Mucosa of descending colon (tissue), 3 donors: ENCODE results near the gene TTF1. TPM values are rescaled to one million over a fixed set of nuclear protein-coding genes. Genes with fewer than 3 reads are reported as not detected.
A peak's percentile ranks its signal among the peaks of the same experiment; 100 is the strongest.
"Not testable (repeated sequence)": the region's sequence is repeated elsewhere in the genome, so short reads cannot be mapped to it uniquely, and the experiment has no call there.

Experiments used
- ATAC-seq: fragments of 200-7000 bp; cut with Tn5 transposase; one replicate; pipeline ENCODE4 v1.9.1; 2020; ENCODE audit warnings: mild to moderate bottlenecking, moderate library complexity
- DNase-seq, 3 donors: peaks; one replicate each; pipeline ENCODE4 v3.0.0-alpha.2; 2020
- H3K36me3 ChIP-seq: fragments of 200-600 bp; one replicate; pipeline ENCODE4 v1.8.0; 2021; ENCODE audit warnings: low read depth, mild to moderate bottlenecking
- H3K4me1 ChIP-seq: fragments of 200-600 bp; one replicate; pipeline ENCODE4 v1.8.0; 2021; ENCODE audit warnings: low read depth, mild to moderate bottlenecking
- H3K4me3 ChIP-seq: fragments of 200-600 bp; one replicate; pipeline ENCODE4 v1.8.0; 2021; ENCODE audit warnings: mild to moderate bottlenecking
- H3K9me3 ChIP-seq: fragments of 200-600 bp; one replicate; pipeline ENCODE4 v1.8.0; 2021; ENCODE audit warnings: mild to moderate bottlenecking
- CTCF ChIP-seq: fragments of 200-600 bp; IDR thresholded peaks from one replicate; pipeline ENCODE4 v1.8.0; 2022; ENCODE audit warnings: antibody characterized with exemption, mild to moderate bottlenecking
- intact Hi-C, 2 donors: fragments of 100-400 bp; cut with DNase I in 1 of 2; cut with micrococcal nuclease in 1 of 2; formaldehyde crosslinking; loops; one replicate each; pipeline versions ENCODE4 v1.11.0 to v1.11.1; 2022; cut with DNase I, micrococcal nuclease
- total RNA-seq, 3 donors: library from RNA; stranded (reverse); fragmentation: NEBNext Ultra II Directional in 2 of 3; extraction: Animal tissue kit (Norgen Biotek cat#: 25700) in 2 of 3; gene quantifications; one replicate each; pipeline versions ENCODE4 v1.2.1 to v1.2.4, GENCODE V29; 2021 to 2023
- donor health status: DM: no; HTN: no; CAD: no; lungs with moderate emphysema.
- donor health status: DM: no; HTN: no; CAD: no.
- donor health status: DM: no; HTN: yes; CAD: no.

TTF1 gene
- total RNA-seq, 3 donors from 2014 or later, result 9.1 to 15.1 (median 9.7) TPM

- intact Hi-C loops, result no loop called here
- no peaks in the 10 kb centered on the region for H3K9me3 ChIP-seq
- peaks cover 8% of the 10 kb centered on the region for H3K36me3 ChIP-seq
- H3K4me1 ChIP-seq, result no peaks in the 10 kb centered on the region
- peak; percentile 60 for ATAC-seq
- no peak overlapping the region for H3K4me3 ChIP-seq
- TF ChIP-seq CTCF, result no peak
- DNase-seq, result no peak
Observed at GRCh38 chr9:132384376-132384775, 22.3 kb downstream of the TTF1 start.

GRCh38 chr9:132383462-132383883 is 23.2 kb downstream of the TTF1 start:
- intact Hi-C loops, result no loop called here
- DNase-seq (no peak), ATAC-seq (peak; percentile 71)
- H3K36me3 ChIP-seq, result peaks cover 13% of the 10 kb centered on the region
- H3K9me3 ChIP-seq, result no peaks in the 10 kb centered on the region
- TF ChIP-seq CTCF, result no peak
- H3K4me3 ChIP-seq, result no peak overlapping the region
- H3K4me1 ChIP-seq, result no peaks in the 10 kb centered on the region

GRCh38 chr9:132381966-132382541 is 24.6 kb downstream of the TTF1 start:
- peaks cover 13% of the 10 kb centered on the region for H3K36me3 ChIP-seq
- no peaks in the 10 kb centered on the region for H3K9me3 ChIP-seq
- intact Hi-C loops, result no loop called here
- no peaks in the 10 kb centered on the region for H3K4me1 ChIP-seq
- DNase-seq (no peak), ATAC-seq (peak; percentile 52)
- no peak overlapping the region for H3K4me3 ChIP-seq
- no peak for TF ChIP-seq CTCF

- H3K36me3 ChIP-seq, H3K4me1 ChIP-seq, intact Hi-C loops, ATAC-seq, H3K9me3 ChIP-seq, DNase-seq, H3K4me3 ChIP-seq: not testable (repeated sequence)
Observed at GRCh38 chr9:132378416-132378815, 28.2 kb downstream of the TTF1 start.

GRCh38 chr9:132377769-132378168 is 28.9 kb downstream of the TTF1 start:
- intact Hi-C loops, H3K9me3 ChIP-seq, DNase-seq, H3K4me3 ChIP-seq, ATAC-seq, H3K36me3 ChIP-seq, H3K4me1 ChIP-seq: not testable (repeated sequence)

GRCh38 chr9:132372177-132373095 is 34.2 kb downstream of the TTF1 start:
- ATAC-seq, result peak; percentile 83
- intact Hi-C loops, result no loop called here
- DNase-seq, result peak in 1 of 3 donors; percentile 45

More at GRCh38 chr9:132372177-132373095, 34.2 kb downstream of the TTF1 start:
- no peaks in the 10 kb centered on the region for H3K36me3 ChIP-seq
- no peak overlapping the region for H3K4me3 ChIP-seq
- H3K9me3 ChIP-seq, result no peaks in the 10 kb centered on the region
- H3K4me1 ChIP-seq, result no peaks in the 10 kb centered on the region
- TF ChIP-seq CTCF, result no peak
